ENCODE data around the gene ARSG.

The ARSG gene

DNA sequence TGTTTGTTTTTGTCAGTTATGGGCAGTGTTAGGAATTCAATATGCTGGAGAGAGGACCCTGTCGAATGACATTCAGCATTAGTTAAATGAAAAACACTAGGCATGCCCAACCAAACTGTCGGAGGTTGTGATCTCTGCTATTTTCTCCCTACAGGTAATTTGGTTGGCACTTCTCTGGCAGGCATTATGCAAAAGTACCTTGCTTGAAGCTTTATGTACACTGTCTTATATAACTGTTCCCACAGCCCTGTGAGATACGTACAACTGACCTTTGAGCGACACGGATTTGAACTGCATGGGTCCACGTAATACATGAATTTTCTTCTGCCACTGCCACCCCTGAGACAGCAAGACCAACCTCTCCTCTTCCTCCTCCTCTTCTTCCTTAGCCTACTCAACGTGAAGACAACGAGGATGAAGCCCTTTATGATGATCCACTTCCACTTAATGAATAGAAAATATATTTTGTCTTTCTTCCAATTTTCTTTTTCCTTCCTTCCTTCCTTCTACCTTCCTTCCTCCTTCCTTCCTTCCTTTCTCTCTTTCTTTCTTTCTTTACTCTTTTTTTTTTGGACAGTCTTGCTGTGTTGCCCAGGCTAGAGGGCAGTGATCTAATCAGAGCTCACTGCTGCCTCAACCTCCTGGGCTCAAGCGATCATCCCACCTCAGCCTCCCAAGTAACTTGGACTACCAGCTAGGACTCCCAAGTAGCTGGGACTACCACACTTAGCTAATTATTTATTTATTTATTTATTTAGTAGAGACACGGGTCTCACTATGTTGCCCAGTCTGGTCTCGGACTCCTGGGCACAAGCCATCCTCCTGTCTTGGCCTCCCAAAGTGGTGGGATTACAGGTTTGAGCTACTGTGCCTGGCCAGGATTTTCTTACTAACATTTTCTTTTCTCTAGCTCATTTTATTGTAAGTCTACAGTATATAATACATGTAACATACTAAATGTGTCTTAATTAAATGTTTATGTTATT lies 88.7 kb downstream of the ARSG start:
- DNase-seq, result no peak

DNA sequence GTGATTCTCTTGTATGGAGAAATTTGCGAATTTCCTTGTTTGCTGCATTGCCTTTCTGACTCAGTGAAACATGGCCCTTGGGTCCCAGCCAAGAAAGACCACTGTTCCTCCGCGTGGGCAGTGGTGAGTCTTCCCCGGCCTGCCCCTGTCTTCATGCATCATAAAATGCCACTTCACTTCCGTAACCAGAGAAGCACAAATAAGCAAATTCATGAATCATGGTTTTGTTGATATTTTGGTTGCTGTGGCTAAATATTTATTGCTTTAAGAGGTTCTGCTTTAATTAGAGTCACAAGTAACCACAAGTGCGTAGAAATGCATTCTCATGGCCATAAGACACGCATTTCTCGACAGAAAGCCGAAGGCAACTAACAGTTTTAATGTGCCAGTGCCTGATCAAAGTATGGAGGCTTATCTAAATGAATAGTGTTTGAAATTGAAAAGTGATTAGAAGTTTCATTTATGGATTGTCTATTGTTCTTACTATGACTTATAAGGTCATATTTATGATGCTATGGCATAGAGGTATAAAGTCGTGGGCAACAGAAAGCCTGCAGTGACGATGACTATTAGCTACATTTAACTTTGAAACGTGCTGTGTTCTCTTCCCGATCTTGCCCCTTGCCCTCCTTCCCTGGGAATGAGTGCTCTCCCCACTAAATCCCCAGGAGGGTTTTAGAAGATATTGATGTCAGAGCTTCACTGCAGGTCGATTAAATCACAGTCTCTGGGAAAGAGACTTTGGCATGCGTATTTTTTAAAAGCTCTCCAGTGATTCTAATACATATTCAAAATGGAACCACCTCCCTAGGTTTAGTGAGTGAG lies 90.0 kb downstream of the ARSG start:
- no peak for DNase-seq

DNA sequence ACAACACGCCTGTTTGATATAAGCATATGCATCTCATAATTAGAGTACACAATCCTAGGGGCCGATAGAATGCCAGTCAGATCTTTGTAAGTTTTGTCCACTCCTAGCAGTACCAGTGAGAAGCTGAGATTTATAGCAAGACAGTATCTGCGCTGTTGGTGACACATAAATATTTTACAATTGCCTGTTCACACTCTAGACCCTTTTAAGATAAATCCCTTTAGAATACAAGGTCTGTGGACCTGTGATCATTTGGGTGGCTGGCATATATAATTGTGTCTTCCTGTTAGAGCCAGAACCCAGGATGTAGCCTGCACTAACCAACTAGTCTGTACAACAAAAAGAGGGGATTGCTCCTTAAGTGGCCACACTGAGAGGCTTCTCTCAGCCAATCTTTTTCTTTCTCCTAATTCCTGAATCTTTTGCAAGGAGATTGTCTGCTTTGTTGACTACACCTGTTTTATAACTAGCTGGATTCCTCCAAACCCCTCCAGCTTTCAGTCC lies 91.3 kb downstream of the ARSG start:
- no peak for DNase-seq

DNA sequence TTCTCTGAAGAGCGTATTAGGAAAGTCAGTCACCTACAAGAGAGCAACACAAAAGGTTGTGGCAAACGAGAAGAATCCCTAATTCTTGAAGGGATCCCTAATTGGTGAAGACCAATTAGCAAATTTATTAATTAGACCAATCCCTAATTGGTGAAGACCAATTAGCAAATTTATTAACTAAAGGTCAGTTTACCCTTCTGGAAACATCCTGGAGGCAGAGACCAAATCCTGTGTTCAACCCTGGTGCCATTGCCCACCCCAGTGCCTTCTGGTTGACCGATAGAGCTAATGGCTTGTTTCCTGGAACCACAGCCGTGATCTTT lies 91.8 kb downstream of the ARSG start:
- DNase-seq, result no peak

DNA sequence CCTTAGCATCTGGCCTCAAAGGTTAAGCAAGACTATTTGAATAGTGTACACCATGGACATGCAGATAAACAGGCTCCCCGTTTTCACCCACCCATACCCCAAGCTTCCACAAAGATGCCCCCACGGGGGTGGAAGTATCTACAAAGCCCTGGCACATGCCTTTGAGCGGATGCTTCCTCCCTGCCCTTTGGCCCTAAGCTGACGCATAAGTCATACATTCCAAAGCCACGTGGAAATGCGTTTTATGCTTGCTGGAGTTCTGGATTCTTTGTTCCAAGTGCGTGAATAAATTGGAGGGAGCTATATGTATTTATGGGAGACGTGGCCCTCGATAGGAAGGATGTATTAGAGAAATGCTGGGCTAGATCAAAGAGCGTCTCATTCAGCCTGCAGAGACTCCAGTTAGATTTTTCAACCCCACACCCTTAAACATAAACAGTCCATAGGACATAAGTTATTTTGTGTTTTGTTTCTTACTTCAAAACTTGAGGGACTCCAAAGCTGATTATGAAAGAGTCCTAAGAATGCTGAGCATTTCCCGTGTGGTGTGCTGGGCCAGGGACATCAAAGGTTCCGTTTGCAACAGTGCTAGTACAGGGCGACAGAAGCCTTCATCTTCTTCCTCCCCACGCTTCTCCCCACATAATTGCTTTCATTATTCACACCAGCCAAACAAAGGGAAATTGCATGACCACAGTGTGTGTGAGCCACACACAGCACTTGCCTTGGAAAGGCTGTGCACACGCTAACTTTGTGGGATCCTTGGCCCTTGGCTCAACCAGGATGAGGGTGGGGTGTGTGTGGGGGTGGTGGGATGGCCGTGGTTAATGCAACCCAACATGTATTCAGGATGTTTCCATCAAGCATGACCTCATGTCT lies 92.4 kb downstream of the ARSG start:
- no peak for DNase-seq

DNA sequence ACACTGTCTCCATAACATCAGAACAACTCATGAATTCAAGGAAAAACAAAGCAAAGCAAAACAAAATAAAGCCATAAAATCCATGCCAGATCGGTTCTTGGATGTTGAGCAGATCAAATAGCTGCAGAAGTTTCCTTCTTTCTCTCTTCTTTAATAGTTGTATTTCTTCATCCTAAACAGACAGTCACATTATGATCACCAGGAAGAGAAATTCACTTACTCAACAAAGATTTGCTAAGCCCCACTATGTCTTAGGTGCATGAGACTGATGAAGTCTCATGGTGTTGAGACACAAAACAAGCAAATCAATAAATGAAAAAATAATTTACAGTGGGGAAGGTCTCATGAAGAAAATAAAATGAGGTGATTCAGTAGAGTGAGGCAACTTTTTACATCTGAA lies 93.2 kb downstream of the ARSG start:
- no peak for DNase-seq

DNA sequence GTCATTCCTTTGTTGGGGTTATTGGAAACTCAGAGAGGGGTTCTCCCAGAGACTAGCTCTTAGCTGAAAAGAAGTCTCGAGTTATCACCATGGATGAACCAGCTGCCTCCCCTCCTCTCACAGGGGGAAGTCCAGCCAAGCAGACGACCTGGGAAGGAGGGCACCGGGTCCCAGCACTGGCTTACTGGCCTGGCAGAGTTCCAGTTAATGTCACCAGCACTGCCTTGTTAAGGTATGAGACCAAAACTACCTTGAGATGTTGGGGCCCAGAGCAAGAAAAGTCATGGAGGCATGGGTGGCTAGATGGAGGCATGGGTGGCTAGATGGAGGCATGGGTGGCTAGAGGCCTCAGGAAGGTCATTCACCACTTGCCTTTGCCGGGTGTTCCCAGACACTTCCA lies 93.6 kb downstream of the ARSG start:
- DNase-seq, result no peak

DNA sequence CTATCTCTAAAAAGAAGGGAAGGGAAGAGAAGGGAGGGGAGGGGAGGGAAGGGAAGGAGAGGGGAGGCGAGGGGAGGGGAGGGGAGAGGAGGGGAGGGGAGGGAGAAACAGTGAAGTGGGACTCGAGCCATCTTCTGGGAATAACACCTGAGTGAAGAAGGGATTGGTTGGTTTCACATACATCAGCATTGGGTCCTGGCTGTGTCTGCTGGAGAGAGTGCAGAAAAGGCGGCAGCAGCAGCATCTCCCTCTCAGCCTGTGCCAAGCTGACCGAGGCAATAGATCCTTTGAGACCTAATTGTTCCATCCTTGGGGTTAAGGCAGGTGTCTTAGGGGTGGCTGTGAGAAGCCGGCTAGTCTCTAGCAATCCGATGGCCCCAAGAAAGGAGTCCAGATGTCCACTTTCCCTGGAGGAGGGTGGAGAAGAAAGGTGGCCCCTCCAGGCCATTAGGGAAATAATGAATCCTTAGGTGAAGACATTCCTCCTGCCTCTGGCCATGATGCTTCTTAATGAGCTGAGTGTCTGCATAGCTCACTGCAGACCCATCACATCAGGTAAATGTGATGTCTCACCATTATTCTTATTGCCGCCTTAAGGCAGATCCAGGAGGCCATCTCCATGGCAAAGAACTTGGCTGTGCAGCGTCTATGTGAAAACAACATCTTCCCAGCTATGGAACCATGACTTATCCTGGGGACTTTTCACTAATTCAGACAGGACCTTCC lies 94.4 kb downstream of the ARSG start:
- no peak for DNase-seq

DNA sequence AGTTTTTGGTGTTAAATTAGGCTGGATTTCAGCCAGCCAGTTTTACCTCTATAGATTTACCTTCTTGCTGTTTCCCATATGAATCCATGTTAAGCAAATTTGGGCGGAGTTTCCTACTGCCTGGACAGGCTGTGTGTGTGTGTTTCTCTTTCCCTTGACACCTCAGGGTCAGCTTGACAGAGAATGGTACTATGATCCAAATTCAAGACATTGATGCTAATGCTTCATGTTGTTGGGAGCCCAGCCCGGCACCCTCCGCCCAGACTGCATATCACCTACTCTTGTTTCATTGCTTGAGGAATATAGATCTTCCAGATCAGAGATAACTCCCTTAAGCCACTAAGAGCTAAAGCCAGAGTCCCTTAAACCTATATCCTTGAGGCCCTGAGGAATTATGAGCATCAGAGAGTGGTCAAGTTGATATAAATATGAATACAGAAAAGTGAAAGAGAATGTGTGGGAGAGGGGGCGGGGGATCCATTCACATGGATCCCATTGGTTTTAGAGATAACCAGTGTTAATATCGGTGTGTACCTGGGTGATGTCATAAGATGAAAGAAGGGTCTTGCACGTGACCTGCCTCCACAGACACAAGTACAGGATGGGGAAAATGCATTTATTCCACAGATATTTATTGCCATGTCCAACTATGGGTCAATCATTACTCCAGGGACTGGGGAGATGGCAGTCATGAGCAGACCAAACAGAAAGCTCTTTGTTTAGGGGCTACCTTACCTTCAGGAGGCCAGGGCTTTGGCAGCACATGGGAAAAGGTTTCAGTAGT lies 96.3 kb downstream of the ARSG start:
- no peak for DNase-seq

DNA sequence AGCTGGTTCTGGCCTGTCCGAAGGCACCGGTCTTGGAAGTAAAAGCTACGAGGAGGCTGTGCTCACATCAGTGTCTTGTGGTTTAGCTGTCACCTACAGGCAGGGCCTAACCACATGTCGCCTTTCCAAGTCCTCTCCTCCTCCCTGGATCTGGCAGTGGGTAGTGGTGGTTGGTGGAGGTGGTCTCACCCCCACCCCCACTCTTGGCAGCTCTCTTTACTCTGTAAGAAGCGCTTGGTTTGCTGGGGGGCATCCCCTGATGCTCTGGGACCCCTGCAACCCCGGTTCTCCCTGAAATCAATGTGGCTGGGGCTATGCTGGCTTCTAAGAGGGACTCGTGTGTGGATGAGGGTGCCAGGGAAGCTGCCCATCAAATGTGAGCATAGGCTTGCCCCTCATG lies 97.7 kb downstream of the ARSG start:
- DNase-seq, result no peak

DNA sequence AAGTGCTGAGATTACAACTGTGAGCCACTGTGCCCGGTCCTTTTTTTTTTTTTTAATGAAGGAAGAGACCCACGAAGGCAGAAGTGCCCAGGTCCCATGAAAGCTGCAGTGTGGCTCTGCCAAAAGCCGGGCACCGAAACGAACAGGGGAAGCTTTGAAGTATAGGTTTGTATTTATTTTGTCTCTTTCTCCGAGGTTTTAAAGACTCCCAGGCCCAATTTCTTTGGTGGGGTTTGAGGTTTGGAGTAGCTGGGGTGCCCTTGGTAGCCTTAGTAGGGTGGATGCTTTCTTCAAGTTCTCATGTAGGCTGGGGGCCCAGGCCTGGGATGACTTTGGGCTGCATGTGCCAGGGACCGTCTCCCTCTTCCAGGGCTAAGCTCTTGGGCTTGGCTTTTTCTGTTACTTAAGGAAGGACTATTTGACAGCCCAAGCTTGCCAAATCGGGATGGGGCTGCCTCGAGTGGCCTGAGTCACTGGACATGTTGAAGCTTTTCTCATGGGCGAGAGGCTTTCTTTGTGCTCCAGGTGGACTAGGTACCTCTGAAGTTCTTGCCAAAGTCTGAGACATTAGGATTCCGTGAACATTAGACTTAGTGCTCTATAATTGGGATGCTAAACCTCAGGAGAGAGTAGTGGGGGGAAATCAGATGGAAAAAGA lies 99.7 kb downstream of the ARSG start:
- no peak for DNase-seq

DNA sequence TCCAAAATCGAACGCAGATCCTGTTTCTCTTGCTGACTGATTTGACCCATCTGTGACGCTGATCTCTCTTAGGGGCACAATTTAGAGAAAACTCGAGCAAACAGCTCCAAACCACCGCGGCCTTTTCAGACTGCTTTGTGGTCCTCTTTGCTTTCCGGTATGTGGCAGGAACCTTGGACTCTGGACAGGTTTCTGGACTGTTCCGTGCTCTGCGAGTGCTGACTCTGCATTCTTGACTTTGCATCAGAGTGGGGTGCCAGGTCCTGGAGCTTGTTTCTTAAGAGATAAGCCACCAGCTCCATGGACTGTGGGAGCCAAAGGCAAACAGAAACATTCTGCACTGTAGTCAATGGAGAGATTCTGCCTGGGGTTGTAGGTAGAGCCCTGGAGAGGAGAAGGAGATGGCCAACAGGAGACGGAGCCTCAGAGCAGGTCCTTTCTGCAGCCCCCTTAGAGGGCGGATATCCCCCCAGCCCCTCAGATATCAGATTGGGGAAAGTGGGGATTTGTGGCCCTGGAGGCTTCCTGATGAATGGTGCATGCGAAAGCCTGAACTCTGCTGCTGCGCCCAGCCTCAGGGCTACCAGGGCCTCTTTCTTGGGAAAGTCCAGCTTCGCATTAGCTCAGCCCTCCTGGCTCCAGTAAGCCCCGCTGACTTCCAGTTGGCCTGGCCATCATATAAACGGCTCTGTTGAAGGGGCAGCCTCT lies 100.4 kb downstream of the ARSG start:
- DNase-seq, result no peak

DNA sequence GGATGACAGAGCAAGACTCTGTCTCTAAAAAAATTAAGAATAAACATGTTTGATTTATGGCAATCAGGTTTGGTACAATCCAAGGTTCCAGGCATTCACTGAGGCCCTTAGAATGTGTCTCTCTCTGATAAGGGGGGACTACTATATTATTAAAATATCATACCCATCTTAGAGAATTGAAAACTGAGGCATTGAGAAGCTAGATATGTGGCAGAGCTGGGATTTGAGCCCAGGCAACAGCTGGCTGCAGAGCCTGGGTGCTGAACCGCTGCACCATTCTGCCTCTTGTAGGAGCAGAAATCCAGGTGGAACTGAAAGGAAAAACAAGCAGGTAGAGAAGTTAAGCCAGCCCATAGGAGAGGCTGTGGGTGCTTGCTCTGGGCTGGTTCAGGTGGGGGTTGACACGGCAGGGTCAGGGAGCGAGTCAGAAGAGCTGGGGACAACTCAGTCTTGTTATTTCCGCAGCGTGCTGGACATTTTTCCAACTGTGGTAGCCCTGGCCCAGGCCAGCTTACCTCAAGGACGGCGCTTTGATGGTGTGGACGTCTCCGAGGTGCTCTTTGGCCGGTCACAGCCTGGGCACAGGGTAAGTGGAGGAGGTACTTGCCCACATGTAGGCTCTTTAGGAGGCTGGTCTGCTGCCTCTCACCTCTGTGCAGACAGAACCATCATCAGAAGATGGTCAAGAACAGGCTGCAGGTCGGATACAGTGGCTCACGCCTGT lies 103.5 kb downstream of the ARSG start:
- no peak for DNase-seq

DNA sequence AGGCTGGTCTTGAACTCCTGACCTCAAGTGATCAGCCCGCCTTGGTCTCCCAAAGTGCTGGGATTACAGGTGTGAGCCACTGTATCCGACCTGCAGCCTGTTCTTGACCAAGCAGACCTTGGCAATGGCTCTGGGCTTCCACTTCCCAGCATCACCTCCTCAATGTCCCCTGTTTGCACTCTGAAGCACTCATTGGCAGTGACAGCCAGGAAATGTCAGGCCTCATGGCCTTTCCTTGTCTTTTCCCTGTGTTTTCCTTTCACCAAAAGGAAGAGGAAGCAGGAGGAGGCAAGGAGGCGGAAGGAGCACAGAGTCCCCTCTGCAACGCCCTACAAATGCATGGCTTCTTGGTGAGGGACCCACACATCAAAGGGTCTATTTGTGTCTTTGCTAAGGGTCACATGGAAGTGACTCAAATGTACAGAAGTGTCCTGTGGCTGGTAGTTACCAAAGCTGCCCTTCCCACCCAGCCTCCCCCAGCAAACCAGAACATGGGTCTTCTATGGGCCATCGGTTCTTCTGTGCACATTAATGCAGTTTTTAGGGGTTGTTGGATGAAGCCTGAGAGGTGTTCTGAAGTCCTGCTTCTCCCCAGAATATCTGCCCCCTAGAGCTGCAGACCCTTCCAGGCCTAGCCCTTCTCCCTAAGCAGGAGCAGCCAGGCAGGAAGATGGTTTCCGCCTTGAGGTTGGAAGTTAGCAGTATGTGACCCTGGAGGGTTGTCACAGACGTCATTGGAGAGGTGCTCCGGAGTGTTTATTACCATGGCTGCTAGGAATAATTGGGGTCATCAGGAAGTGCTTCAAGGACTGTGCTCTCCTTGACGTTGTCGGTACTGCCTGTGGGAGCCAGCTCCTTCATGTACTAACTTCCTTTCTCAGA lies 105.2 kb downstream of the ARSG start:
- no peak for DNase-seq

DNA sequence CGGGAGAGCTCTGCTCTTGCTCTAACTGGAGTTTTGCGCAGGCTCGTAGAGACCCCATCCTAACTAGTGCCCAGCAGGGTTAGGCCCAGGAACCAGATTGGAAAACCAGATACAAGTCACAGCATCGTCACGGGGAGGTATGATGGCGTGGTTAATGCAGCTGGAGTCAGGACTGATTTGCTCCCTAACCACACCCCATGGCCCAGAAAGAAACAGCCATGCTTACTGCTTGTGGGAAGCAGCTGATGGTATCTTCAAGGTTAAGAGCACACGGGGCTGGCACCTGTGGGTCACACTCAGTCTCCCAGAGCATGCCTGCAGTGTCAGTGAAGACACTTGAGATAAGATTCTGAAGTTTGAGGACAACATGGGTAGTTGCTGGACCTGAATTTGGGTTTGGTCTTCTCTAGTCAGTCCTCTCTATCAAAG lies 105.8 kb downstream of the ARSG start:
- no peak for DNase-seq

DNA sequence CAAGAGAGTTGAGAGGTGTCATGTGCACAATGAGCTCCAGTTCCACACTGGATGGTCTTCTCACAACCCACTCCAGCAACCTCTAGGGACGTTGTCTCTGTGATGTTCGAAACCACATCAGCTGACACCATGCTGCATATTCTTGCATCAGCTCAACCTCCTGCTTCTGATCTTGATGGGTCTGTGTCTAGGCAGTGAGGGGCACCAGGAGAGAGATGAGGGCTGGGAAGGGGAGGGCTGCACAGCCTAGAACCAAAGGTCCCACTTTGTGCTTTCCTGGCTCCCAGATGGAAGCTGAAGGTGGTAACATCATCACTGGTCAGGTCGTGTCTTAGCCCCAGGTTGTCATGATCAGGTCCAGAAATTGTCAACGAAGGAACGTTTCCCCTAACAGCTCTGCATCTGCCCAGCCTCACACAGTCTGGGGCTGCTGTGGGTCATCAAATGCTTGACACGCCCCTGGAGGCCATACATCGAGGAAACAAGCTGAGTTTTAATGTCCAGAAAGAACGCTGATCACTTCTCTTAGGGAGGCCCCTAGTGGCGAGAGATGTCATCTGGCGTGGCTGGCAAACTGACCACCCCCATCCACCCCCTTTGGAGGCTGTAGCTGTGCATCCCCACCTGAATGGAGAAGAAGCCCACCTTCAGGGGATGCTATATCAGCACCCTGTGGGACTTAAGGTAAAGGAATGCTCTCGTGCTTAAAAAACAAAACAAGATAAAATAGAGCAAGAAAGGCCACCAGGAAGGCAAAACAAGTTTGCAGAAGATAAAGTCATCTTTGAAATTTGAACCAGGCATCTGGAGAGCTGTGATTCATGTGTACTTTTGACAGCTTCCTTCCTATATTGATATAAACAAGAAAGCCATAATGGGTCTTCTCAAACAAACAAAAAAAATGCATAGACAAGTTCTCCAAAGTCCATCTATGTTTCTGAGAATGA lies 107.7 kb downstream of the ARSG start:
- no peak for DNase-seq
